ENCODE data around the gene PKNOX2. TPM values are rescaled to one million over a fixed set of nuclear protein-coding genes. Genes with fewer than 3 reads are reported as not detected.

PKNOX2 gene
- total and polyA plus RNA-seq, 10 of the 15 experiments (the other 5 are each of a cell fraction or from before 2014, with no cell fraction given): not detected

GRCh38 chr11:125429807-125430678 lies 265.5 kb downstream of the PKNOX2 start (continued):
- TF ChIP-seq MTA2 (IDR thresholded peaks at IDR 0.05; ENCODE audit: low read depth) (no peak), BACH1 (IDR thresholded peaks at IDR 0.05; ENCODE audit: borderline replicate concordance) (no peak), NKRF (conservative IDR thresholded peaks at IDR 0.05) (no peak)

- no TSS peak for BruUV-seq (replicated peaks)
- SMC1A ChIA-PET (ENCODE audit: uncharacterized antibody, unreplicated experiment): interaction anchor here (0.6 to 1.4 kb wide), 3 partner anchors 9 to 183 kb away, joined by 3 to 5 read pairs (median 3); no protein-coding TSS in a partner anchor
- no peak for TF ChIP-seq PBX3 (IDR thresholded peaks at IDR 0.05; ENCODE audit: insufficient replicate concordance, low read depth, low read length)
- TF ChIP-seq ZSCAN29 (IDR thresholded peaks at IDR 0.05): no peak
- no peak for TF ChIP-seq SIX5 (IDR thresholded peaks at IDR 0.05; ENCODE audit: low read depth, low read length, severe bottlenecking)
- no peak for TF ChIP-seq TCF7 (IDR thresholded peaks at IDR 0.05; ENCODE audit: borderline replicate concordance)
- no peak for TF ChIP-seq MXI1 (IDR thresholded peaks at IDR 0.05; ENCODE audit: low read depth, low read length)
- TF ChIP-seq SRF (IDR thresholded peaks at IDR 0.05; ENCODE audit: low read depth in 2 of 2, low read length in 2 of 2): no peak
- in situ Hi-C loops (cut with MboI) (no loop called here), intact Hi-C loops (cut with micrococcal nuclease; ENCODE audit: unreplicated experiment) (no loop called here)
- no peak for ATAC-seq
- Histone ChIP-seq H2AFZ (ENCODE audit: control insufficient read depth, low read depth, low read length) (no peak overlapping the region), H3K9me3 (replicated peaks; ENCODE audit: control insufficient read depth, insufficient read depth, low read length) (no peaks in the 10 kb centered on the region), H3K4me2 (ENCODE audit: control insufficient read depth, insufficient read depth) (no peak overlapping the region), H3K36me3 (ENCODE audit: control insufficient read depth in 2 of 2, insufficient read depth in 2 of 2, low read length in 1 of 2) (no peaks in the 10 kb centered on the region), H3K9ac (ENCODE audit: control insufficient read depth, insufficient read depth, low read length) (no peak overlapping the region), H3K27me3 (replicated peaks in 1 of 2; ENCODE audit: control insufficient read depth in 2 of 2, insufficient read depth in 2 of 2, low read length in 1 of 2) (no peaks in the 10 kb centered on the region; a peak in 1 of 4 replicates), H3K4me1 (ENCODE audit: control insufficient read depth, insufficient read depth, low read length) (no peaks in the 10 kb centered on the region), H3K4me3 (no peak overlapping the region), H3K79me2 (ENCODE audit: control insufficient read depth, insufficient read depth, low read length) (no peaks in the 10 kb centered on the region), H4K20me1 (ENCODE audit: control insufficient read depth, insufficient read depth) (no peaks in the 10 kb centered on the region), H3K27ac (ENCODE audit: control insufficient read depth, insufficient read depth) (no peak overlapping the region)
- RAD21 ChIA-PET (ENCODE audit: unreplicated experiment): interaction anchor here (0.8 to 1.4 kb wide), 3 partner anchors 21 to 213 kb away, joined by 3 read pairs; partner anchors contain the start of gene EI24
- FAIRE-seq: no peak
- DNase-seq (ENCODE audit: low read depth, low spot score): no peak
- POLR2A ChIA-PET: interaction anchor here (0.7 kb wide), 1 partner anchor 410 kb away, joined by 3 read pairs; no protein-coding TSS in a partner anchor
- 19% methylated on average over 8 of the region's 8 CpGs for WGBS (ENCODE audit: insufficient coverage, insufficient replicate concordance, low lambda C conversion rate, missing lambda C conversion rate)
- CTCF ChIA-PET: interaction anchor here (0.6 to 6.3 kb wide), 14 partner anchors 8 to 472 kb away, joined by 3 to 85 read pairs (median 6); no protein-coding TSS in a partner anchor
Measured at GRCh38 chr11:125431009-125431408, 266.5 kb downstream of the PKNOX2 start.

All from GM12878 (cell line).